GM19193 (cell line): ENCODE data around the gene SH3GLB2.

Experiments
- POLR2A ChIP-seq: IDR thresholded peaks from 4 replicates; pipeline ENCODE4 v1.6.1; 2011; ENCODE audit not compliant: insufficient read depth, insufficient read length; ENCODE audit errors: extremely low read depth

SH3GLB2 gene

GRCh38 chr9:129012343-129012742, 15.8 kb downstream of the SH3GLB2 start:
- TF ChIP-seq POLR2A, result no peak

- TF ChIP-seq POLR2A, result no peak
Measured at GRCh38 chr9:129011761-129012181, 16.4 kb downstream of the SH3GLB2 start.

- no peak for TF ChIP-seq POLR2A
Measured at GRCh38 chr9:129011170-129011569, 17.0 kb downstream of the SH3GLB2 start.

GRCh38 chr9:129010267-129010975, 17.7 kb downstream of the SH3GLB2 start:
- no peak for TF ChIP-seq POLR2A

- no peak for TF ChIP-seq POLR2A
Measured at GRCh38 chr9:129009584-129010141, 18.5 kb downstream of the SH3GLB2 start.

- TF ChIP-seq POLR2A, result no peak
Measured at GRCh38 chr9:129008986-129009583, 19.0 kb downstream of the SH3GLB2 start.

- TF ChIP-seq POLR2A, result peak; percentile 18
Measured at GRCh38 chr9:129008469-129008965, 19.6 kb downstream of the SH3GLB2 start.

GRCh38 chr9:129007766-129008468, 20.2 kb downstream of the SH3GLB2 start:
- peak; percentile 19 for TF ChIP-seq POLR2A

GRCh38 chr9:129007035-129007765, 20.9 kb downstream of the SH3GLB2 start:
- TF ChIP-seq POLR2A, result no peak

- TF ChIP-seq POLR2A, result peak; percentile 33
Measured at GRCh38 chr9:129006328-129007034, 21.6 kb downstream of the SH3GLB2 start.

- no peak for TF ChIP-seq POLR2A
Measured at GRCh38 chr9:129005336-129005997, 22.7 kb downstream of the SH3GLB2 start.

- TF ChIP-seq POLR2A, result peak; percentile 26
Measured at GRCh38 chr9:129002992-129003391, 25.1 kb downstream of the SH3GLB2 start.

GRCh38 chr9:129001504-129002325, 26.4 kb downstream of the SH3GLB2 start:
- TF ChIP-seq POLR2A, result no peak
